PFSK-1 (cell line): ENCODE data around the gene MYBBP1A.

Experiments
- FOXP2 ChIP-seq: optimal IDR thresholded peaks from 2 replicates; pipeline ENCODE3; 2011; ENCODE audit warnings: borderline replicate concordance, control low read depth, inconsistent platforms; ENCODE audit not compliant: insufficient read depth; ENCODE audit errors: extremely low read length, extremely low read depth
- POLR2AphosphoS5 ChIP-seq: IDR thresholded peaks from 2 replicates; pipeline ENCODE4 v1.6.1; 2012; ENCODE audit warnings: low read depth, mild to moderate bottlenecking, control low read depth, low read length, moderate library complexity

- TF ChIP-seq FOXP2, result no peak
- no peak for TF ChIP-seq POLR2AphosphoS5
Observed at GRCh38 chr17:4549781-4550533, 5.2 kb downstream of the MYBBP1A start.
